SK-N-SH (cell line): ENCODE data around the gene ZFP62. TPM values are rescaled to one million over a fixed set of nuclear protein-coding genes. Genes with fewer than 3 reads are reported as not detected.

Source experiments
- CTCF ChIA-PET: fragments of 300-600, 350-600 bp; formaldehyde crosslinking; extraction: SDS; loops from one replicate; lab custom pipeline; 2021; lab: Yijun Ruan, JAX
- POLR2A ChIA-PET: fragments of 350-600 bp; sonication (Branson Sonifier 250); formaldehyde crosslinking; extraction: SDS; loops from one replicate; lab custom pipeline; 2020; ENCODE audit warnings: antibody characterized with exemption, inconsistent platforms; lab: Yijun Ruan, JAX
- DNase-seq: peaks from one replicate; pipeline ENCODE4 v3.0.0; 2012
- H2AFZ ChIP-seq: fragments of 200-600 bp; sonication (generic); 2 replicates; pipeline ENCODE4 v1.8.1; 2016; ENCODE audit warnings: antibody characterized with exemption, mild to moderate bottlenecking, low read depth
- H3F3A ChIP-seq: fragments of 200-600 bp; sonication (generic); replicated peaks from 2 replicates; pipeline ENCODE3; 2016; ENCODE audit warnings: antibody characterized with exemption, mild to moderate bottlenecking; ENCODE audit not compliant: insufficient read depth
- H3K27ac ChIP-seq, 2 experiments: fragments of 200-500 bp in 1 of 2; fragments of 200-600 bp in 1 of 2; sonication (Bioruptor generic) in 1 of 2; sonication (generic), shearing (Covaris generic) in 1 of 2; 2 replicates each; pipeline versions ENCODE4 v1.5.1 to v1.6.1; 2014 to 2016; ENCODE audit warnings: low read depth in 2 of 2, inconsistent platforms in 1 of 2, low read length in 1 of 2, mild to moderate bottlenecking in 1 of 2, mixed read lengths in 1 of 2
- H3K27me3 ChIP-seq: fragments of 200-600 bp; sonication (generic), shearing (Covaris generic); 2 replicates; pipeline ENCODE4 v1.6.1; 2016; ENCODE audit warnings: mixed run types; ENCODE audit not compliant: insufficient read depth
- H3K36me3 ChIP-seq, 2 experiments: fragments of 200-500 bp in 1 of 2; fragments of 200-600 bp in 1 of 2; sonication (Bioruptor generic) in 1 of 2; sonication (generic) in 1 of 2; replicated peaks in 1 of 2; 2 replicates each; pipeline versions ENCODE3 to v1.5.1; 2014 to 2016; ENCODE audit warnings: low read length in 1 of 2, mild to moderate bottlenecking in 1 of 2; ENCODE audit not compliant: insufficient read depth in 2 of 2, control insufficient read depth in 1 of 2
- H3K4me1 ChIP-seq, 2 experiments: fragments of 200-500 bp in 1 of 2; fragments of 200-600 bp in 1 of 2; sonication (Bioruptor generic) in 1 of 2; sonication (generic), shearing (Covaris generic) in 1 of 2; 2 replicates each; pipeline versions ENCODE4 v1.5.1 to v1.6.1; 2014 to 2016; ENCODE audit warnings: low read depth in 1 of 2, low read length in 1 of 2, mixed run types in 1 of 2; ENCODE audit not compliant: insufficient read depth in 2 of 2, control insufficient read depth in 1 of 2
- H3K4me2 ChIP-seq: fragments of 200-600 bp; sonication (generic), shearing (Covaris generic); 2 replicates; pipeline ENCODE4 v1.6.1; 2017; ENCODE audit warnings: mixed run types
- H3K4me3 ChIP-seq, 2 experiments: fragments of 200-500 bp in 1 of 2; fragments of 200-600 bp in 1 of 2; sonication (Bioruptor generic) in 1 of 2; sonication (generic), shearing (Covaris generic) in 1 of 2; 2 replicates each; pipeline versions ENCODE4 v1.5.1 to v1.8.1; 2014 to 2016; ENCODE audit warnings: low read depth in 2 of 2, inconsistent platforms in 1 of 2, low read length in 1 of 2, mild to moderate bottlenecking in 1 of 2, mixed read lengths in 1 of 2, moderate library complexity in 1 of 2
- H3K79me2 ChIP-seq: fragments of 200-600 bp; sonication (generic); 2 replicates; pipeline ENCODE4 v1.8.1; 2017; ENCODE audit warnings: mild to moderate bottlenecking; ENCODE audit not compliant: insufficient read depth
- H3K9ac ChIP-seq: fragments of 200-600 bp; sonication (generic); 2 replicates; pipeline ENCODE4 v1.6.1; 2017; ENCODE audit warnings: mixed run types
- H3K9me2 ChIP-seq: fragments of 200-600 bp; sonication (generic); 2 replicates; pipeline ENCODE4 v1.6.1; 2017; ENCODE audit warnings: mixed run types
- H3K9me3 ChIP-seq: fragments of 200-600 bp; sonication (generic); 2 replicates; pipeline ENCODE4 v1.6.1; 2017; ENCODE audit warnings: mixed run types, mild to moderate bottlenecking, moderate library complexity
- H4K20me1 ChIP-seq: fragments of 200-600 bp; sonication (generic); 2 replicates; pipeline ENCODE4 v1.6.1; 2017; ENCODE audit warnings: mild to moderate bottlenecking, mixed run types; ENCODE audit not compliant: insufficient read depth
- CHD2 ChIP-seq: fragments of 150-350 bp; IDR thresholded peaks from 2 replicates; pipeline ENCODE4 v1.6.1; 2018; ENCODE audit warnings: low read length; ENCODE audit not compliant: partially characterized antibody
- ELF1 ChIP-seq: IDR thresholded peaks from 2 replicates; pipeline ENCODE4 v1.4.0; 2012
- FOSL2 ChIP-seq: IDR thresholded peaks from 2 replicates; pipeline ENCODE4 v1.4.0; 2012; ENCODE audit warnings: low read depth, mild to moderate bottlenecking, moderate library complexity, borderline replicate concordance
- GABPA ChIP-seq: IDR thresholded peaks from 2 replicates; pipeline ENCODE4 v1.4.0; 2012; ENCODE audit warnings: low read depth, mild to moderate bottlenecking
- MXI1 ChIP-seq: IDR thresholded peaks from 2 replicates; pipeline ENCODE4 v1.6.1; 2012; ENCODE audit warnings: mild to moderate bottlenecking, low read depth, low read length, improper control_type of control experiment
- POLR2AphosphoS5 ChIP-seq: IDR thresholded peaks from 2 replicates; pipeline ENCODE4 v1.6.1; 2012; ENCODE audit warnings: low read depth, low read length
- SIN3A ChIP-seq: IDR thresholded peaks from 2 replicates; pipeline ENCODE4 v1.6.1; 2012; ENCODE audit warnings: low read depth, mild to moderate bottlenecking, low read length, moderate library complexity, borderline replicate concordance
- SMC3 ChIP-seq: IDR thresholded peaks from 2 replicates; pipeline ENCODE4 v1.6.1; 2012; ENCODE audit warnings: low read depth, low read length, improper control_type of control experiment
- TCF12 ChIP-seq: IDR thresholded peaks from 2 replicates; pipeline ENCODE4 v1.4.0; 2012
- WGBS: methylation state at CpG from one replicate; pipeline ENCODE4 v1.1.6; 2017; ENCODE audit warnings: low lambda C conversion rate; 5-methylcytosine and 5-hydroxymethylcytosine counted together
- polyA plus RNA-seq, 3 experiments: library from polyadenylated mRNA; depleted of rRNA; stranded (reverse); fragments of >200 nt; gene quantifications; 2 replicates each; pipeline ENCODE4 v1.2.3, GENCODE V29; 2012
- TF ChIP-seq, protein P1 (sequence below): IDR thresholded peaks from 2 replicates; pipeline ENCODE4 v1.6.1; 2012; ENCODE audit warnings: mild to moderate bottlenecking, low read depth, low read length, moderate library complexity
- TF ChIP-seq, protein P2 (sequence below): fragments of 200-600 bp; sonication (generic); IDR thresholded peaks from 2 replicates; pipeline ENCODE4 v1.6.1; 2017; ENCODE audit warnings: antibody characterized with exemption, mild to moderate bottlenecking, moderate library complexity
- TF ChIP-seq, protein P3 (sequence below): IDR thresholded peaks from 2 replicates; pipeline ENCODE4 v1.4.0; 2012; ENCODE audit warnings: low read depth, borderline replicate concordance

ZFP62 gene
- polyA plus RNA-seq, 1 of the 3 experiments (the other 2 are of a cell fraction), result 6.0 TPM

DNA sequence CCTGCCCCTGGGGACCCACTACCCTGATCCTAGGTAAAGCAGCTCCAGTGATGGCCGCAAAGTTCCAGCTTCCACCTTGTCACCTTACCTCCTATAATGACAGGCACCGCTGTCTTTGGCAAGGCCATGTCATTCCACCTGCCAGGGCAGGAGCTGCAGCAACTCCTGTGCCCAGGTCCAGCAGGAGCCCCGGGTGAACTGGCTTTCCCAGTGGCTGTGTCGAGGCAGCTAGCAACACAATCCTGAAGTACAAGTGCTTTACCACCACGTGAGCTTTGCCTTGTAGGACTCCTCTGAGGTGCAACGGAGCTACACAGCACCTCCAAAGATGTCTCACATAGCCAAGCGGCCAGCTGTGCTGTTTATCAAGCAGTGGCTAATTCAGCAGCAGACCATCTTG lies 37.7 kb downstream of the ZFP62 start:
- CTCF ChIA-PET, result interaction anchor here (1.1 kb wide), 1 partner anchor 15 kb away, joined by 4 read pairs; no protein-coding TSS in a partner anchor
- Histone ChIP-seq H3K36me3 (no peaks in the 10 kb centered on the region), H3K27ac (no peak overlapping the region), H3K4me3 (no peak overlapping the region), H3K4me1 (0 out of 4 replicates have a peak, but pooled peaks cover 0 to 5% of the 10 kb centered on the region in 2 experiments), H3K9ac (no peak overlapping the region), H4K20me1 (no peaks in the 10 kb centered on the region), H3K9me3 (no peaks in the 10 kb centered on the region), H3K27me3 (no peaks in the 10 kb centered on the region), H3K9me2 (no peaks in the 10 kb centered on the region), H3F3A (peaks cover 9% of the 10 kb centered on the region), H3K4me2 (no peak overlapping the region), H2AFZ (no peak overlapping the region), H3K79me2 (no peaks in the 10 kb centered on the region)
- POLR2A ChIA-PET, result interaction anchor here (1.0 kb wide), 1 partner anchor 8 kb away, joined by 4 read pairs; no protein-coding TSS in a partner anchor
- TF ChIP-seq MXI1, result no peak
- no peak for TF ChIP-seq CHD2
- TF ChIP-seq SIN3A, result no peak
- TF ChIP-seq FOSL2, result no peak
- no peak for TF ChIP-seq POLR2AphosphoS5
- TF ChIP-seq, protein P1, sequence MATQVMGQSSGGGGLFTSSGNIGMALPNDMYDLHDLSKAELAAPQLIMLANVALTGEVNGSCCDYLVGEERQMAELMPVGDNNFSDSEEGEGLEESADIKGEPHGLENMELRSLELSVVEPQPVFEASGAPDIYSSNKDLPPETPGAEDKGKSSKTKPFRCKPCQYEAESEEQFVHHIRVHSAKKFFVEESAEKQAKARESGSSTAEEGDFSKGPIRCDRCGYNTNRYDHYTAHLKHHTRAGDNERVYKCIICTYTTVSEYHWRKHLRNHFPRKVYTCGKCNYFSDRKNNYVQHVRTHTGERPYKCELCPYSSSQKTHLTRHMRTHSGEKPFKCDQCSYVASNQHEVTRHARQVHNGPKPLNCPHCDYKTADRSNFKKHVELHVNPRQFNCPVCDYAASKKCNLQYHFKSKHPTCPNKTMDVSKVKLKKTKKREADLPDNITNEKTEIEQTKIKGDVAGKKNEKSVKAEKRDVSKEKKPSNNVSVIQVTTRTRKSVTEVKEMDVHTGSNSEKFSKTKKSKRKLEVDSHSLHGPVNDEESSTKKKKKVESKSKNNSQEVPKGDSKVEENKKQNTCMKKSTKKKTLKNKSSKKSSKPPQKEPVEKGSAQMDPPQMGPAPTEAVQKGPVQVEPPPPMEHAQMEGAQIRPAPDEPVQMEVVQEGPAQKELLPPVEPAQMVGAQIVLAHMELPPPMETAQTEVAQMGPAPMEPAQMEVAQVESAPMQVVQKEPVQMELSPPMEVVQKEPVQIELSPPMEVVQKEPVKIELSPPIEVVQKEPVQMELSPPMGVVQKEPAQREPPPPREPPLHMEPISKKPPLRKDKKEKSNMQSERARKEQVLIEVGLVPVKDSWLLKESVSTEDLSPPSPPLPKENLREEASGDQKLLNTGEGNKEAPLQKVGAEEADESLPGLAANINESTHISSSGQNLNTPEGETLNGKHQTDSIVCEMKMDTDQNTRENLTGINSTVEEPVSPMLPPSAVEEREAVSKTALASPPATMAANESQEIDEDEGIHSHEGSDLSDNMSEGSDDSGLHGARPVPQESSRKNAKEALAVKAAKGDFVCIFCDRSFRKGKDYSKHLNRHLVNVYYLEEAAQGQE, result no peak
- TF ChIP-seq, protein P2, sequence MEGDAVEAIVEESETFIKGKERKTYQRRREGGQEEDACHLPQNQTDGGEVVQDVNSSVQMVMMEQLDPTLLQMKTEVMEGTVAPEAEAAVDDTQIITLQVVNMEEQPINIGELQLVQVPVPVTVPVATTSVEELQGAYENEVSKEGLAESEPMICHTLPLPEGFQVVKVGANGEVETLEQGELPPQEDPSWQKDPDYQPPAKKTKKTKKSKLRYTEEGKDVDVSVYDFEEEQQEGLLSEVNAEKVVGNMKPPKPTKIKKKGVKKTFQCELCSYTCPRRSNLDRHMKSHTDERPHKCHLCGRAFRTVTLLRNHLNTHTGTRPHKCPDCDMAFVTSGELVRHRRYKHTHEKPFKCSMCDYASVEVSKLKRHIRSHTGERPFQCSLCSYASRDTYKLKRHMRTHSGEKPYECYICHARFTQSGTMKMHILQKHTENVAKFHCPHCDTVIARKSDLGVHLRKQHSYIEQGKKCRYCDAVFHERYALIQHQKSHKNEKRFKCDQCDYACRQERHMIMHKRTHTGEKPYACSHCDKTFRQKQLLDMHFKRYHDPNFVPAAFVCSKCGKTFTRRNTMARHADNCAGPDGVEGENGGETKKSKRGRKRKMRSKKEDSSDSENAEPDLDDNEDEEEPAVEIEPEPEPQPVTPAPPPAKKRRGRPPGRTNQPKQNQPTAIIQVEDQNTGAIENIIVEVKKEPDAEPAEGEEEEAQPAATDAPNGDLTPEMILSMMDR, result no peak
- no peak for TF ChIP-seq SMC3
- no peak for TF ChIP-seq GABPA
- no peak for TF ChIP-seq TCF12
- TF ChIP-seq, protein P3, sequence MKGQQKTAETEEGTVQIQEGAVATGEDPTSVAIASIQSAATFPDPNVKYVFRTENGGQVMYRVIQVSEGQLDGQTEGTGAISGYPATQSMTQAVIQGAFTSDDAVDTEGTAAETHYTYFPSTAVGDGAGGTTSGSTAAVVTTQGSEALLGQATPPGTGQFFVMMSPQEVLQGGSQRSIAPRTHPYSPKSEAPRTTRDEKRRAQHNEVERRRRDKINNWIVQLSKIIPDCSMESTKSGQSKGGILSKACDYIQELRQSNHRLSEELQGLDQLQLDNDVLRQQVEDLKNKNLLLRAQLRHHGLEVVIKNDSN, result no peak
- TF ChIP-seq ELF1, result no peak
- no peak for DNase-seq
- 66% methylated on average over 7 of the region's 7 CpGs for WGBS
